Heart left ventricle (tissue), 16 donors: ENCODE data around the gene METRN. TPM values are rescaled to one million over a fixed set of nuclear protein-coding genes. Genes with fewer than 3 reads are reported as not detected.

Experiments used
- ATAC-seq, 4 donors: fragments of 200-7000 bp; cut with Tn5 transposase; one replicate each; pipeline ENCODE4 v1.9.1; 2020 to 2022; ENCODE audit warnings: moderate library complexity in 4 of 4, mild to moderate bottlenecking in 3 of 4, moderate number of reproducible peaks in 1 of 4
- DNase-seq, 5 donors: peaks; one replicate each; pipeline ENCODE4 v3.0.0-alpha.2; 2020
- H3K27ac ChIP-seq, 12 donors: fragments of 200-600 bp; sonication (generic) in 4 of 12; one replicate each; pipeline versions ENCODE4 v1.5.0 to v1.8.0; 2016 to 2022; ENCODE audit warnings: mild to moderate bottlenecking in 2 of 12
- H3K27me3 ChIP-seq, 9 donors: fragments of 200-600 bp; sonication (generic) in 2 of 9; one replicate each; pipeline versions ENCODE4 v1.5.1 to v1.8.0; 2016 to 2022; ENCODE audit warnings: mild to moderate bottlenecking in 3 of 9
- H3K36me3 ChIP-seq, 9 donors: fragments of 200-600 bp; sonication (generic) in 2 of 9; one replicate each; pipeline versions ENCODE4 v1.5.0 to v1.8.0; 2018 to 2022; ENCODE audit warnings: mild to moderate bottlenecking in 2 of 9
- H3K4me1 ChIP-seq, 12 donors: fragments of 200-600 bp; sonication (generic) in 4 of 12; one replicate each; pipeline versions ENCODE4 v1.5.0 to v1.8.0; 2016 to 2022; ENCODE audit warnings: mild to moderate bottlenecking in 3 of 12
- H3K4me3 ChIP-seq, 12 donors: fragments of 200-600 bp; sonication (generic) in 4 of 12; one replicate each; pipeline versions ENCODE4 v1.5.0 to v1.8.0; 2017 to 2022; ENCODE audit warnings: mild to moderate bottlenecking in 9 of 12, moderate library complexity in 4 of 12
- H3K9me3 ChIP-seq, 12 donors: fragments of 200-600 bp; sonication (generic) in 4 of 12; one replicate each; pipeline versions ENCODE4 v1.5.0 to v1.8.0; 2016 to 2022; ENCODE audit warnings: mild to moderate bottlenecking in 1 of 12
- CTCF ChIP-seq, 12 donors: fragments of 200-600 bp; sonication (generic) in 4 of 12; IDR thresholded peaks; one replicate each; pipeline versions ENCODE4 v1.5.0 to v1.8.0; 2018 to 2022; ENCODE audit warnings: antibody characterized with exemption in 12 of 12, mild to moderate bottlenecking in 5 of 12
- POLR2A ChIP-seq, 2 donors: fragments of 450-650 bp; IDR thresholded peaks; one replicate each; pipeline ENCODE4 v1.6.1; 2017; ENCODE audit warnings: antibody characterized with exemption in 2 of 2, mild to moderate bottlenecking in 2 of 2, moderate library complexity in 2 of 2
- WGBS, 4 donors: extraction: QIAGEN DNeasy Blood & Tissue Kit in 2 of 4; methylation state at CpG; one replicate each; pipeline versions ENCODE4 v1.1.5 to v1.1.7; 2013 to 2018; 5-methylcytosine and 5-hydroxymethylcytosine counted together
- intact Hi-C, 10 donors: fragments of 100-400 bp; cut with DNase I; formaldehyde crosslinking; loops; one replicate each; pipeline versions ENCODE4 v1.11.1 to v1.14.2; 2022
- polyA plus RNA-seq, 2 donors: library from polyadenylated mRNA; stranded (reverse); fragments of 200-250 nt; gene quantifications; one replicate each; pipeline ENCODE4 v1.2.3, GENCODE V29; 2013
- total RNA-seq, 9 donors: library from RNA; depleted of rRNA in 2 of 9; stranded (reverse); fragments of >200 nt in 2 of 9; fragmentation: NEBNext Ultra II Directional in 3 of 9; extraction: Animal tissue kit (Norgen Biotek cat#: 25700) in 3 of 9; gene quantifications; one replicate each; pipeline versions ENCODE4 v1.1.0 to v1.2.4, GENCODE V29; 2016 to 2023
- donor health status: ischemic (EF 13 %, LVEDD 7.1; RV severe dilation, severe dysfunction).
- donor health status: healthy with polysubstance abuse.
- donor health status: DM: no; HTN: yes; CAD: no.
- donor health status: DM: no; HTN: no; CAD: no.
- donor health status: ischemic (EF 25% LVEDD 6.9; RV normal size, moderate dysfunction).
- donor health status: ischemic (EF 25% LVEDD 5.7; RV mildly dilated, moderate dysfunction).
- donor health status: healthy.
- donor health status: DM: yes; HTN: yes; CAD: no.
- donor health status: ischemic (EF 35%, LVEDD 5.7; RV mildly dilated, moderate dysfunction).
- donor health status: nonischemic (EF 11% LVEDD 7.7; RV severe dilation, severe dysfunction).
- donor health status: DM: yes; HTN: yes; CAD: no.
- donor health status: PGD.
- donor health status: ischemic (EF 29% LVEDD 5.4; RV normal size, mild dysfunction).
- donor health status: nonischemic (EF 23%, LVEDD 6.1; RV moderate dilation, normal function).

The METRN gene
- total and polyA plus RNA-seq, 11 donors: 31.2 to 79.4 (median 60.7) TPM

DNA sequence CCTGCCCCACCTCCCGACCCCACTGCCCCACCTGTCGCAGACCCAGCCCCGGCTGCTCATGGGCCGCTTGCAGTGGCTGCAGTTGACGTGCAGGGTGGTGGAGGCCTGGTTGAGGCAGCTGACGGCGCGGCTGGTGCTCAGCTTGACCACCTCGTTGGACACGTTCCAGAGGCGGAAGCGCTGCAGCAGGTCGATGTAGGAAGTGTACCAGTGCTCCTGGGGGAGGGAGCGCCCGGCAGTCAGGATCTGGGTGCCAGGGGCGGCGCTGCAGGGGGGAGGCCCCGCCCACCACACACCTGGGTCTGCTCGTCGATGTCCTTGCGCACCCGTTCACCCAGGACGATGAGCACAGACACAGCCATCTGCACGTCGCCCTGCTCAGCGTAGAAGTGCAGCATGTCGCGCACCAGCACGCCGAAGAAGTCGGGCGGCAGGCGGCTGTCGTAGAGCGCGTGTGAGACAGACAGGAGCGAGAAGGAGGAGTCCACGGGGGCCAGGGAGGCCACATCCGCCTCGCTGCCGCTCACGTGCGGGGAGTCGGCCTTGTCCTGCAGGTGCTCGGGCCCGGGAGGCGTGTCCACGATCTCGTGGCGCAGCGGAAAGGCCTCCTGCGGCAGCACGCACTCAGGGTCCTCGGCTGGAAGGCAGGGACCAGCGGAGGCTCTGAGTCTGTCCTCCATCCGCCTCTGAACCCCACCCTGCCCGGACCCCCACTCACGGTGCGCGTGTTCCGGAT, 29.8 kb upstream of the METRN start:
- Histone ChIP-seq H3K4me1 (peaks cover 14 to 74% (median 55%) of the 10 kb centered on the region in 12 donors), H3K4me3 (peak overlapping the region; percentile 46 to 86 (median 64))

DNA sequence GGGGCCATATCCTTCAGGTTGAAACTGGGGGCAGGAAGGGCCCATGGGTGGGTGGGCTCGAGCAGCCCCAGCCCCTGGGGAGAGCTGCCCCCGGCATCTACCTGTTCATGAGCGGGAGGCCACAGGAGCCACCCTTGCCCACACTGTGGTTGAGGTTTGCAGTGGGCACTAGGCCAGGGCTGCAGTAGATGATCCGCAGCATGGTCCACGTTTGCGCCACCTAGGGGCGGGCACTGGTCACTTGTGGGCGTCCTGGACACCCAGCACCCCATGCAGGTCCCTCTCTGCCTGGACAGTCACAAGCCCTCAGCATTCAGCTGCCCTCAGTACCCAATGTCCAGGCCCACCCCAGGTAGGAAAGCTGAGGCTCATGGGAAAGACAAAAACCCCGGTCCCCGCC, 29.0 kb upstream of the METRN start:
- H3K36me3 ChIP-seq: peaks cover 0 to 41% (median 24%) of the 10 kb centered on the region in 9 donors
- H3K4me3 ChIP-seq: no peak overlapping the region
- TF ChIP-seq POLR2A (IDR thresholded peaks at IDR 0.05) (no peak), CTCF (IDR thresholded peaks at IDR 0.05) (peak in 7 of 12 donors; percentile 13 to 41 (median 34))
- H3K27ac ChIP-seq: no peak overlapping the region
- H3K4me1 ChIP-seq: peaks cover 14 to 76% (median 57%) of the 10 kb centered on the region in 12 donors
- H3K27me3 ChIP-seq: no peaks in the 10 kb centered on the region
- DNase-seq (no peak), ATAC-seq (no peak)
- 65 to 93% (median 70%) methylated on average over 2 to 10 of the region's 10 CpGs for WGBS, 4 donors
- intact Hi-C loops: no loop called here
- no peaks in the 10 kb centered on the region for H3K9me3 ChIP-seq

More for the DNA sequence above, 29.8 kb upstream of the METRN start:
- H3K27me3 ChIP-seq: no peaks in the 10 kb centered on the region
- ATAC-seq: no peak
- peak overlapping the region in 5 of 12 donors; percentile 62 to 86 (median 76) for H3K27ac ChIP-seq
- H3K36me3 ChIP-seq: peaks cover 0 to 41% (median 24%) of the 10 kb centered on the region in 9 donors
- intact Hi-C loops: no loop called here
- peak in 1 of 5 donors; percentile 51 for DNase-seq
- TF ChIP-seq CTCF (IDR thresholded peaks at IDR 0.05) (no peak), POLR2A (IDR thresholded peaks at IDR 0.05) (no peak)
- 92 to 94% (median 94%) methylated on average over 45 to 61 of the region's 61 CpGs for WGBS, 4 donors
- H3K9me3 ChIP-seq: no peaks in the 10 kb centered on the region

DNA sequence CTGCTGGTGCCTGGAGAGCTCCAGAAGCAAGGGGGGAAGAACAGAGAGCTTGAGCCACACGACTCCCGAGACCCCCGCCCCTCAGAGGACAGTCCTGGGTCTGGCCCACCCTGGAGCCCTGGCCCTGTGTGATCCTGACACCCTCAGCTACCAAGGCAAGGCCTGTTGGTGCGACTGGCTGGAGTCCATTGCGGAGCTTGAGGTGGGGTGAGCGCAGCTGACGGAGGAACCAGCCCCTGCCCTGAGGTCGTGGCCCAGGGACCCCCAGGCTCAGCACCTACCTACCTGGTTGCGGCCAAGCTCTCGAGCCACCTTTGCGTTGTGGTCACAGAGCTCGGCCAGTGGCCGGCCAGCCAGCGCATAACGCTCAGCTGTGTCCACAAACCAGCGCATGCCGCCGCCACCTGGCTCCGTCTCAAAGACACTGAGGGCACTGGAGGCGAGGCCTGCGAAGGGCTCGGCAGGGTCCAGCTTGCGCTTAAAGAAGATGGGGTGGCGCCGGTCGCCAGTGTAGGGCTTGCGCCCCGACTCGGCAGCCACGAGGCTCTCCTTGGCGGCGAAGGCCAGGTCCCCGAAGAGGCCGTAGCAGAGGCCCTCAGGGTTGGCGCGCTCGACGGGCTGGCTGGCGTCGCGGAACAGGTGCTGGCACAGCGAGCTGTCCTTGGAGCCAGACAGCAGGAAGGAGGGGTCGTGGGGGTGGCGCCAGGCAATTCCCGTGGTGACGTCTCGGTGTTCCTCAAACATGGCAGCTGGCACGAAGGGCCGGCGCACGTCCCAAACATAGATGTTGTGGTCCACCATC, 28.3 kb upstream of the METRN start:
- Histone ChIP-seq H3K4me3 (no peak overlapping the region), H3K27ac (no peak overlapping the region), H3K27me3 (peaks cover 0 to 3% (median 0%) of the 10 kb centered on the region in 9 donors), H3K4me1 (peaks cover 10 to 69% (median 50%) of the 10 kb centered on the region in 12 donors), H3K9me3 (no peaks in the 10 kb centered on the region), H3K36me3 (peaks cover 0 to 36% (median 22%) of the 10 kb centered on the region in 9 donors)
- intact Hi-C loops: no loop called here
- 94 to 95% (median 95%) methylated on average over 49 to 51 of the region's 51 CpGs for WGBS, 4 donors
- ATAC-seq (no peak), DNase-seq (no peak)
- no peak for TF ChIP-seq CTCF (IDR thresholded peaks at IDR 0.05)
- no peak for TF ChIP-seq POLR2A (IDR thresholded peaks at IDR 0.05)

- Histone ChIP-seq H3K4me1 (peaks cover 10 to 60% (median 43%) of the 10 kb centered on the region in 12 donors), H3K9me3 (no peaks in the 10 kb centered on the region), H3K27ac (no peak overlapping the region), H3K27me3 (peaks cover 0 to 10% (median 4%) of the 10 kb centered on the region in 9 donors), H3K36me3 (peaks cover 0 to 28% (median 14%) of the 10 kb centered on the region in 9 donors), H3K4me3 (no peak overlapping the region)
- DNase-seq (no peak), ATAC-seq (no peak)
- intact Hi-C loops: no loop called here
- WGBS, 4 donors: 86 to 94% (median 92%) methylated on average over 14 to 19 of the region's 19 CpGs
- TF ChIP-seq POLR2A (IDR thresholded peaks at IDR 0.05) (no peak), CTCF (IDR thresholded peaks at IDR 0.05) (no peak)
Measured at GRCh38 chr16:687499-687898, 27.4 kb upstream of the METRN start.
